ENCODE measurements around the gene MT1E.
A peak's percentile ranks its signal among the peaks of the same experiment; 100 is the strongest.
"Not testable (repeated sequence)": the region's sequence is repeated elsewhere in the genome, so short reads cannot be mapped to it uniquely, and the experiment has no call there.

The MT1E gene

GRCh38 chr16:56607109-56607618 is 18.4 kb upstream of the MT1E start:
- DNase-seq: peak; percentile 30

DNA sequence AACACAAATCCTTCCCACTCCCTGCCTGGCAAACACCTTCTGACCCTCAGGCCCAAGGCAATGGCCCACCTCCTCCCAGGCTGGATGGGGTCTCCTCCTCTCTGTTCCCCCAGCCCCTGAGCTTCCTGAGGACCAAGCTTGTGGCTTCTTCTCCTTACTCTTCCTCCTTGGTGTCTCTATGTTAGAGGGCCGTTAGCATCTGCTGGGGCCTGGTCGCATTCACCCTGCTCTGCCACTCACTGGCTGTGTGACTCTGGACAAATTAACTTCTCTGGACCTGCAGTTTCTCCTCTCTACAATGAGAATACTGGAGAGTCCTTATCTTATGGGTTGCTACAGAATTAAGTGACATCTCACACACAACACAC is 17.9 kb upstream of the MT1E start:
- DNase-seq: no peak

DNA sequence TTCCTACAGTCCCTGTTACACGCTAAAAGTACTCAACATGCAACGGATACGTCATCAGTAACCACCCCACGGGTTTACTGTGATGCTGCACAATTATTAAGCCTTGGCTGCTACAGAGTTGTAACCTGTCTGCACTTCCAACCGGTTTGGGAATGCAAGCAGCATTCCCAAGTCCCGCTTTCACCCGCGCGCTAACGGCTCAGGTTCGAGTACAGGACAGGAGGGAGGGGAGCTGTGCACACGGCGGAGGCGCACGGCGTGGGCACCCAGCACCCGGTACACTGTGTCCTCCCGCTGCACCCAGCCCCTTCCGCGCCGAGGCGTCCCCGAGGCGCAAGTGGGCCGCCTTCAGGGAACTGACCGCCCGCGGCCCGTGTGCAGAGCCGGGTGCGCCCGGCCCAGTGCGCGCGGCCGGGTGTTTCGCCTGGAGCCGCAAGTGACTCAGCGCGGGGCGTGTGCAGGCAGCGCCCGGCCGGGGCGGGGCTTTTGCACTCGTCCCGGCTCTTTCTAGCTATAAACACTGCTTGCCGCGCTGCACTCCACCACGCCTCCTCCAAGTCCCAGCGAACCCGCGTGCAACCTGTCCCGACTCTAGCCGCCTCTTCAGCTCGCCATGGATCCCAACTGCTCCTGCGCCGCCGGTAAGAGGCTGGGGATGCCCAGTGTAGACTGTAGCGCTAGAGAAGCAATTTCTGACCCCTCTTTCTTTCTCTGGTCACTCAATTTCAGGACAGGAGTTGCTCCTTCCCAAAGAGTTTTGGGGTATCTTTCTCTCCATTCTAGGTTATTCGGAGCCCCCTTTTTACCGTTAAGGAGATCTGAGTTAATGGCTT is 17.3 kb upstream of the MT1E start, which contains the start of gene MT2A:
MT2A (plus strand) TSS at position 542 of the 833 bp plus-strand sequence; CDS start at position 614, 72 bp downstream.
- DNase-seq: peak; percentile 85

GRCh38 chr16:56608876-56609462 is 16.6 kb upstream of the MT1E start:
- DNase-seq: no peak

GRCh38 chr16:56609463-56609921 is 16.1 kb upstream of the MT1E start:
- peak; percentile 82 for DNase-seq

- peak; percentile 69 for DNase-seq
Measured at GRCh38 chr16:56610017-56610608, 15.5 kb upstream of the MT1E start.

GRCh38 chr16:56610609-56611111 is 14.9 kb upstream of the MT1E start:
- DNase-seq: no peak

- DNase-seq: no peak
Measured at GRCh38 chr16:56611281-56611833, 14.2 kb upstream of the MT1E start.

DNA sequence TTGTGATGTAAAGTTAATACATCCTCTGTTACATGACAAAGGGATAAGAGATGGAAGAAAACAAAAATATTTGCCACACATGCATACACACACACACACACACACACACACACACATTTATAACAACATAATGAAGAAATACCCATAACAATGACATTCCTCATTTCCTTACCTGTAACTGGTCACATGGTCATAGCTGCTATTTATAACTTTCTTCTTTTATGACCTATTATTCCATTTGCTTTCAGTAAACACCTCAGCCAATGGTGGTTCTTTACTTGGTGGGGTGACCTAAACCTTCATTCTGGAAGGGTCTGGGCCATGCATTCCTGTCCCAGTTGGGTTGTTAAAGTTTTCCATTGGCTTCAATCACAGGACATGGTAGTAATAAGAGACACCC is 11.9 kb upstream of the MT1E start:
- no peak for DNase-seq

DNA sequence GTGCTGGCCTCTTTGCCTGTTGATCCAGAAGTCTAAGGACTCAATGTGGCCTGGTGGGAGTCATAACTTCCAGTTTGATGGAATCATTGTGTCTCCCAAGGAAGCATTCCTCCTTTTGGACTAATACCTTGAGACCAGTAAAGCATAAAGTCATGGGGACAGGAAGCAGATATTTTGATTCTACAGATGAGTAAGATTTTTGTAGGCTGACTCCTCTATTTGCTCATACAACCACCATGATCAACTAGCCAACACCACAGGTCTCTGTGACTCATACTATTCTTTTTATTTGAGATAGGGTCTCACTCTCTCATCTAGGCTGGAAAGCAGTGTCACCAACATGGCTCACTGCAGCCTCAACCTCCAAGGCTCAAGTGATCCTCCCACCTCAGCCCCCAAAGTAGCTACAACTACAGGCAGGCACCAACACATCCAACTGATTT is 11.0 kb upstream of the MT1E start:
- DNase-seq: no peak

DNA sequence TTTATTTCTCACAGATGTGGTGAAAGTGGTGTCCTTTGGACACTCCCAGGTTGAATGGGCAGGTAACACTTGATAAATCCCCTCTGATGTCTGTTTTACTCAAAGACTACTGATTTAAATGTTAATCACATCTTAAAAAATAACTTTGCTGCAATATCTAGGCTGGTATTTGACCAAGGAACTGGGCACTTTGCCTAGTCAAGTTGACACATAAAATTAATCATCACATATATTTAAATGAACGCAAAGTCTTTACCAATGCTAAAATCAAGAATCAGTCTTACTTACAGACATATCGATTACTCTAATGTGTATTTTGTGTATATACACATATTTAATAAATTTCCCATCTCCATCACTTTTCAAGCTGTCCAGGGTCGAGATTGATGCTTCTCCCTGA is 10.2 kb upstream of the MT1E start:
- DNase-seq: no peak

DNA sequence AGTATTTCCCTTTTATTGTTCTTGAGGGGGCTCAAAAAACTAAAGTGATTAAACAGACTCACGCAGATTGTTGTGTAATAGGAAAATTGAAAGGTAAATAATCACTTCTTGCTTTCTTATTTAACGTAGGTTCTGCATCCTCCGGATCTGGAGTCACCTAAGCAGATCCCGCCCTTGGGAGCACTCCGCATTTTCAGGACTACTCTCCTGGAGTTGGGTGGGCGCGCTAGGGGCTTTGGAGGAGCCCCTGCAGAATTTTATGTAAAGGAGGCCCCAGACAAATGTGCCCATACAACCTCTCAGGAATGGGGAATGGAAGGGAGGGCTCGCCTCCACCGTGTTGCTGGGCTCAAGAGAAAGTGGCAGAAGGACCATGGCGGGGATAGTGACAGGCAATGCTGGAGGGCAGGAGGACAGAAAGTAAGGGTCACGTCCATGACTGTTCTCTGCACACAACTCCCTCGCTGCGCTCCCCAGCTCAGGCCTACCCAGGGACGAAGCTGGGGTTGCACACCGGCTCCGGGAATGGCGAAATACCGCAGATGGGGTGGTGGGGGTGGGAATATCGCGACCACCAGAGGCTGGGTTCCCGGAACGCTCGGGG is 8.9 kb upstream of the MT1E start:
- DNase-seq: no peak

- peak; percentile 44 for DNase-seq
Measured at GRCh38 chr16:56617212-56618085, 8.1 kb upstream of the MT1E start.

GRCh38 chr16:56618138-56618537 is 7.4 kb upstream of the MT1E start:
- DNase-seq: no peak

- DNase-seq: no peak
Measured at GRCh38 chr16:56620339-56620897, 5.2 kb upstream of the MT1E start.

DNA sequence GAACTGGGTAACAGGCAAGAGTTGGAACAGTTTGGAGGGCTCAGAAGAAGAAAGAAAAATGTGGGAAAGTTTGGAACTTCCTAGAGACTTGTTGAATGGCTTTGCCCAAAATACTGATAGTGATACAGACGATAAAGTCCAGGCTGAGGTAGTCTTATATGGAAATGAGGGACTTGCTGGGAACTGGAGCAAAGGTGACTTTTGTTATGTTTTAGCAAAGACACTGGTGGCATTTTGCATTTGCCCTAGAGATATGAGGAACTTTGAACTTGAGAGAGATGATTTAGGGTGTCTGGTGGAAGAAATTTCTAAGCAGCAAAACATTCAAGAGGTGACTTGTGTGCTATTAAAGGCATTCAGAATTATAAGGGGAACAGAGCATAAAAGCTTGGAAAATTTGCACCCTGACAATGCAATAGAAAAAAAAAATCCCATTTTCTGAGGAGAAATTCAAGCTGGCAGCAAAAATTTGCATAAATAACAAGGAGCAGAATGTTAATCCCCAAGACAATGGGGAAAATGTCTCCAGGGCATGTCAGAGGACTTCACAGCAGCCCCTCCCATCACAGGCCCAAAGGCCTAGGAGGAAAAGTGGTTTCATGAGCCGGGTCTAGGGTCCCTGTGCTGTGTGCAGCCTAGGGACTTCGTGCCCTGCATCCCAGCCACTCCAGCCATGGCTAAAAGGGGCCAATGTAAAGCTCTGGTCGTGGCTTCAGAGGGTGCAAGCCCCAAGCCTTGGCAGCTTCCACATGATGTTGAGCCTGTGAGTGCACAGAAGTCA is 3.7 kb upstream of the MT1E start:
- DNase-seq: not testable (repeated sequence)

DNA sequence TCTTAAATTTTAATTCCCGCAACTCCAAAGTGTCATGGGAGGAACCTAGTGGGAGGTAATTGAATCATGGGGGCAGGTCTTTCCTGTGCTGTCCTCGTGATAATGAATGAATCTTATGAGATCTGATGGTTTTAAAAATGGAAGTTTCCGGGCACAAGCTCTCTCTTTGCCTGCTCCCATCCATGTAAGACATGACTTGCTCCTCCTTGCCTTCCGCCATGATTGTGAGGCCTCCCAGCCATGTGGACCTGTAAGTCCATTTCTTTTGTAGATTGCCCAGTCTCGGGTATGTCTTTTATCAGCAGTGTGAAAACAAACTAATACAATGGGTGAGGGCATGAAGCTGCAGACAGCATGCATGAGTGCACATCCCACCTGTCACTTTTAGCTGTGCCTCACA is 2.4 kb upstream of the MT1E start:
- not testable (repeated sequence) for DNase-seq

GRCh38 chr16:56623637-56624036 is 1.9 kb upstream of the MT1E start:
- no peak for DNase-seq

DNA sequence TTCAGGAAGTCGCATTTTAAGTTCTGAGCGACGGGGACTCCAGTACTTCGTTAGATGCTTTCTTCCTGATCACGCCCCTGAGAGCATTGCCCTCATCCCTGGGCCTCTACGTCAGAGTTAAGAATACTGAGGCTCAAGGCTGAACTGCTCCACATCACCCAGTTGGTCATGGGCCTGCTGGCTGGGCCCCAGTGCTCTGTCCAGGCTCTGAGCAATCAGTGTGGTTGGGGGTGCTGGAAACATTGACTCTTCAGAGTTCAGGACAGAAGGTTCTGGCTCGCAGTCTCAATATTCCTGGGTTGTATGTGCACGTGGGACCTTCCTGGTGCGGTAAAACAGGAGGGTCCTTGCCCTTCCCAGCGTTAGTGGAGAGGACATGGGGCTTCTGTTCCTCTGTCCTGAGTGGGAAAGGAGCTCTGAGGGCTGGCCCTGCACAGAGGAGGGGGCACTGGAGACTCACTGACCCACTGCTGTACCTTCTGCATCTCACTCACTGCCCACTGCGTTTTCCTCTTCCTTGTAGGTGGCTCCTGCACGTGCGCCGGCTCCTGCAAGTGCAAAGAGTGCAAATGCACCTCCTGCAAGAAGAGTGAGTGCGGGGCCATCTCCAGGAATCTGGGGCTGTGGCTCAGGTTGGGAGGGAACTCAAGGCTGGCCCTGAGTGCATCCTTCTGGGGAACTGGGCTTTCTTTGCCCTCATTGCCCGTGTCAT is 518 bp downstream of the MT1E start:
- DNase-seq: no peak

GRCh38 chr16:56626685-56627084 is 1.1 kb downstream of the MT1E start:
- DNase-seq: no peak

All from CD4-positive, alpha-beta T cell treated with Interleukin-17A for 1 hour (primary cell).